Cardiac fibroblast (primary cell): Measurements from ENCODE around the gene C1orf116.

Experiments used
- DNase-seq, 2 donors: peaks; one replicate each; pipeline versions ENCODE4 v3.0.0 to v3.0.0-alpha.2; 2010; ENCODE audit warnings: low read depth in 2 of 2
- H3K4me3 ChIP-seq, 2 donors: replicated peaks in 1 of 2; 1 replicate in 1 of 2; 2 replicates in 1 of 2; pipeline ENCODE4 v1.5.1; 2011; ENCODE audit warnings: low read depth in 2 of 2, low read length in 2 of 2, mild to moderate bottlenecking in 2 of 2, moderate library complexity in 1 of 2
- CTCF ChIP-seq: IDR thresholded peaks from one replicate; pipeline ENCODE4 v1.5.1; 2011; ENCODE audit warnings: low read depth, mild to moderate bottlenecking, low read length, inconsistent platforms

C1orf116 gene

GRCh38 chr1:206974140-206974539, 58.4 kb downstream of the C1orf116 start:
- no peak for TF ChIP-seq CTCF
- no peak for DNase-seq
- no peak overlapping the region for H3K4me3 ChIP-seq

GRCh38 chr1:206972728-206973127, 59.8 kb downstream of the C1orf116 start:
- TF ChIP-seq CTCF = no peak
- no peak for DNase-seq
- H3K4me3 ChIP-seq = no peak overlapping the region

GRCh38 chr1:206971029-206971655, 61.4 kb downstream of the C1orf116 start:
- no peak overlapping the region for H3K4me3 ChIP-seq
- DNase-seq = no peak
- no peak for TF ChIP-seq CTCF

GRCh38 chr1:206970446-206970845, 62.1 kb downstream of the C1orf116 start, which contains the start of gene FCAMR:
Gene FCAMR, minus strand, starts transcription at chr1:206970460. Its CDS starts 335 bp downstream, at chr1:206970125.
- H3K4me3 ChIP-seq = no peak within 1 kb of the TSS
- no peak for TF ChIP-seq CTCF
- no peak for DNase-seq

- no peak for TF ChIP-seq CTCF
- no peak for DNase-seq
- H3K4me3 ChIP-seq = no peak overlapping the region
Measured at GRCh38 chr1:206969090-206969489, 63.5 kb downstream of the C1orf116 start.
